Stimulated activated CD8-positive, alpha-beta memory T cell treated with anti-CD3 and anti-CD28 coated beads, Interleukin-4, amount 100 ng/mL, for 48 hours (primary cell): ENCODE results near the gene RHBG.
A peak's percentile ranks its signal among the peaks of the same experiment; 100 is the strongest.
"Not testable (repeated sequence)": the region's sequence is repeated elsewhere in the genome, so short reads cannot be mapped to it uniquely, and the experiment has no call there.

Experiments
- DNase-seq: peaks from one replicate; pipeline ENCODE4 v3.0.0-alpha.2; 2020

Gene RHBG, protein sequence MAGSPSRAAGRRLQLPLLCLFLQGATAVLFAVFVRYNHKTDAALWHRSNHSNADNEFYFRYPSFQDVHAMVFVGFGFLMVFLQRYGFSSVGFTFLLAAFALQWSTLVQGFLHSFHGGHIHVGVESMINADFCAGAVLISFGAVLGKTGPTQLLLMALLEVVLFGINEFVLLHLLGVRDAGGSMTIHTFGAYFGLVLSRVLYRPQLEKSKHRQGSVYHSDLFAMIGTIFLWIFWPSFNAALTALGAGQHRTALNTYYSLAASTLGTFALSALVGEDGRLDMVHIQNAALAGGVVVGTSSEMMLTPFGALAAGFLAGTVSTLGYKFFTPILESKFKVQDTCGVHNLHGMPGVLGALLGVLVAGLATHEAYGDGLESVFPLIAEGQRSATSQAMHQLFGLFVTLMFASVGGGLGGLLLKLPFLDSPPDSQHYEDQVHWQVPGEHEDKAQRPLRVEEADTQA

GRCh38 chr1:156368889-156369684 is at the start of gene RHBG:
Gene RHBG (plus strand): TSS chr1:156369211. CDS start chr1:156369250, 39 bp downstream.
- no peak for DNase-seq

GRCh38 chr1:156319664-156320063 is 49.3 kb upstream of the RHBG start:
- DNase-seq: no peak

DNA sequence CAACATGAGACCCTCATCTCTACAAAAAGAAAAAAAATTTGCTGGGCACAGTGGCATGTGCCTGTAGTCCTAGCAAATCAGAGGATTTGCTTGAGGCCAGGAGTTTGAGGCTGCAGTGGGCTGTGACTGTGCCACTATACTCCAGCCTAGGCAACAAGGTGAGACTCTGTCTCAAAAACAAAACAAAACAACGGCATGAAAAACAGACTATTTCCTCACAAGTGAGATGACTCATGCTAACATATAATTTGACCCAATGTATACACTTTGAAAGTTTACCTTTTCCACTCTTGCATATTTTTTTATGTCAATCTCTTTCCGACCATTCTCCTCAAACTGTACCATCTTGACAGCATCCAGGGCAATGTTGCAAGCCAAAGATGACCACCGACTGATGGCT is 48.5 kb upstream of the RHBG start:
- no peak for DNase-seq

GRCh38 chr1:156323179-156323578 is 45.8 kb upstream of the RHBG start:
- not testable (repeated sequence) for DNase-seq

GRCh38 chr1:156336242-156336641 is 32.8 kb upstream of the RHBG start:
- DNase-seq: no peak

DNA sequence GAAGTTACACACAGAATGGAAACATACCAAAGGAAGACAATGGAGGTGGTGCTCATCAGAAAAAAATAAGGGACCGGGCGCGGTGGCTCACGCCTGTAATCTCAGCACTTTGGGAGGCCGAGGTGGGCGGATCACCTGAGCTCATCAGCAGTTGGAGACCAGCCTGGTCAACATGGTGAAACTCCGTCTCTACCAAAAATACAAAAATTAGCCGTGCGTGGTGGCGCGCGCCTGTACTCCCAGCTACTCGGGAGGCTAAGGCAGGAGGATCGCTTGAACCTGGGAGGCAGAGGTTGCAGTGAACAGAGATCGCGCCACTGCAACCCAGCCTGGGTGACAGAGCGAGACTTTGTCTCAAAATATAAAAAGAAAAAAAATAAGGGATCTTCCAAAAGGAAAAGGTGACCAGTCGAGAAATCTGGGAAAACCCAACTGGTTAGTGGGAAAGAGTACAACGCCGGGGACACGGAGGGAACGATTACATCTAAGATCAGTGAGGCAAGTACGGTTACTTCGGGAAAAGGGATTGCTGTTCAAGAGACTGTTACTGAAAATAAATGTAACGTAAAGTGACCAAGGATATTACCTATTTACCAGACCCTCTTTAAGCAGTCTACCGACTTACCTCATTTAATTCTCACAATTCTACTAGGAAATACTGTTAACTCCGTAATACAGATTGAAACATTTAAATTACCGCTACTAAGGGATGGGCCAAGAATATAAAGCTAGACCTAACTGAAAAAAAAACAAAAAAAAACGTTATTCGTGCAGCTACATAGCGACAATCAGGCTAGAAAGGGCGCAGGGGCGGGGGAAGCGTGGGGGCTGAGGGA is 31.7 kb upstream of the RHBG start:
- peak; percentile 39 for DNase-seq

DNA sequence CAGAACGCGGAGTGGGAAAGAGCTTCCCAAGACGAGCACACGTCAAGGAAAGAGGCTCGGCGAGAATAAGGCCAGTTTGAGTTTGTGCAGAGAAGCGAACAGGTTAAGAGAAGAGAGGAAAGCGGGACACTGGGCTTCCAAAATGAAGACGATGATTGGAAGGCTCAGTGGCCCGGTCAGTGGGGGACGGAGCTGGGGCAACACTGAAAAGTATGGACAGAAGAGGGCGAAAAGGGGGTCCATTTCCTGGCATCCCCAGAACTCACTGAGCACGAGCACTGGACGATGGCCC is 31.2 kb upstream of the RHBG start:
- DNase-seq: no peak

GRCh38 chr1:156338180-156338976 is 30.6 kb upstream of the RHBG start, which contains the start of the genes CCT3 and TSACC:
Gene CCT3 (minus strand): TSS chr1:156338292. CDS start chr1:156338184, 108 bp downstream.
Gene TSACC (plus strand): TSS chr1:156338526. CDS start chr1:156339758, 1,232 bp downstream.
- DNase-seq: peak; percentile 100

DNA sequence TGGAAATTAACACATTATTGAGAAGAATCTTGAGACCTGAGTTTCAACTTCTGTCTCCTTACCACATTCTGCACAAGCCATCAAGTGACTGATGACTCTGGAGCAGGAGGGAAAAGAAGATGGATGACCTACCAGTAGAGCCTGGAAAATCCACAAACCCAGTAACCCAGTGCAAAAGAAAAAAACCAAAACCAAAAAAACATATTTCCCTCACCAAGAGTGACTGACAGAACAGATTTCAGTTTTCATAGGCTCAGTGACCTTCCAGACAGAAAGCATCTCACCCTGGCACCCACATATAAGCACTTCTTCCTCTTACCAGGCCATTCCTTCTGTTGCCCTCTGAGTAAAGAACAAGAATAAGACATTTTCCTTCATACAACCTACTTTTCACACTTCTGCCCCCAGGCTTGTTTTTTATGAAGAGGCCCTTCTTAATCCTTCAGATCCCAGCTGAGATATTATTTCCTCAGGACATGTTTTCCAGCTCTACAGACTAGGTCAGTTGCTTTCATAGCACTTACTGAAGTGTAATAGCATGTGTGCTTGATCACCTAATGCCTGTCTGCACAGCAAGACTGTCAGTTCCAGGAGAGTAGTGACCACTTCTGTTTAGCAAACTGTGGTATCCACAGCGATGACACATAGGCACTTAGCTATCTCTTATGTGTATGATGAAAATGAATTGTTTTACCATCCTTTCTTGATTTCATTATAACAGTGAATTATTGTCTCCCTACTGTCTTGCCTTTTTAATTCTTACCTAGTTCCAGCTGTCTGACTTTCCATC is 26.6 kb upstream of the RHBG start:
- no peak for DNase-seq

DNA sequence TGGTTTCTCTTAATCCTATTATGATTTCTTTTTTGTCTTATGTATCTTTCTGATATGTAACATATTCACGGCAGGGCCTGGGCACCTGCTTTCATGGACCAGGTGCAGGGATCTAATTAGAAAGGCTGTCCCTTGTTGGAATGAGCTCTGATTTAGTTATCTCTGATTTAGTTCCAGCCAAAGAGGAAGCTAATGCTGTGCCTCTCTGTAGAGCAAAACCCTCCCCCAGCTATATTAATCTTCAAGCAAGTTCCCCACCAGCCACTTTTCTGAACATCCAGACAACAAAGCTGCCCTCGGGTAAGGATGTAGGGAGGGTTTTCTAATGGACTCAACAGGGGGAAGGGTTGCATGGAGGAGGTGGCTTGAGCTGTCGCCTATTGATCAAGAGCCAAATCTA is 24.6 kb upstream of the RHBG start:
- DNase-seq: no peak

- not testable (repeated sequence) for DNase-seq
Observed at GRCh38 chr1:156346035-156346434, 23.0 kb upstream of the RHBG start.

- no peak for DNase-seq
Observed at GRCh38 chr1:156346636-156347035, 22.4 kb upstream of the RHBG start.

DNA sequence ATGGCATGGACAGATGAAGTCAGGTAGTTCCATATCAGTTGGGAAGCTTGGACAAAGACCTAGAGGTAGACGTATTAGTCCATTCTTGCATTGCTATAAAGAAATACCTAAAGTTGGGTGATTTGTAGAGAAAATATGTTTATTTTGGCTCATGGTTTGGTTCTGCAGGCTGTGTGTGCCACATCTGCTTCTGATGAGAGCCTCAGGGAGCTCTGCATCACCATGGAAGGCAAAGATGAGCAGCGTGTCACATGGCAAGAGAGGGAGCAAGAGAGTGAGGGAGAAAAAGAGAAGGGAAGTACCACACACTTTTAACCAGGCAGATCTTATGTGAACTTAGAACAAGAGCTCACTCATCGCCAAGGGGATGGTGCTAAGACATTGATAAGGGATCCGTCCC is 21.7 kb upstream of the RHBG start:
- DNase-seq: no peak

- not testable (repeated sequence) for DNase-seq
Observed at GRCh38 chr1:156352481-156352880, 16.5 kb upstream of the RHBG start.

DNA sequence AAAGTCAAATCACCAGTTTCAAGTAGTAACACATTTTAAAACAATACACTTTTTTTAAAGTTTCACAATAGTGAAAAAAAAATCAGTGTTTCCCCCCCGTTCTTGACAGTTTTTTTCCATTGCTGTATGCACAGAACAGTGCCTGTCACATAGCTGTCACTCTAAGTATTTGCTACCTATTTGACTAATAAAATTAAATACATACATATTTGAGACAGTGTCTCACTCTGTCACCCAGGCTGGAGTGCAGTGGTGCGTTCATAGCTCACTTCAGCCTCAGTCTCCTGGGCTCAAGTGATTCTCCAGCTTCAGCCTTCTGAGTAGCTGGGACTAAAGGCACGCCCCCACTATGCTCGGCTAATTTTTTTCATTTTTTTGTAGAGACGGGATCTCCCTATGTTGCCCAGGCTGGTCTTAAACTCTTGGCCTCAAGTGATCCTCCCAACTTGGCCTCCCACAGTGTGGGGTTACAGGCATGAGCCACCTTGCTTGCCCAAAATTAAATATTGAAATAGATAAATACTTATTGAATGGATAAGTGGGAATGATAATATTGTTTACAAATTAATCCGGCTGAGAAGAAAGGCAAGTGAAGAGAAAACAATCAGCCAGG is 12.6 kb upstream of the RHBG start:
- no peak for DNase-seq

DNA sequence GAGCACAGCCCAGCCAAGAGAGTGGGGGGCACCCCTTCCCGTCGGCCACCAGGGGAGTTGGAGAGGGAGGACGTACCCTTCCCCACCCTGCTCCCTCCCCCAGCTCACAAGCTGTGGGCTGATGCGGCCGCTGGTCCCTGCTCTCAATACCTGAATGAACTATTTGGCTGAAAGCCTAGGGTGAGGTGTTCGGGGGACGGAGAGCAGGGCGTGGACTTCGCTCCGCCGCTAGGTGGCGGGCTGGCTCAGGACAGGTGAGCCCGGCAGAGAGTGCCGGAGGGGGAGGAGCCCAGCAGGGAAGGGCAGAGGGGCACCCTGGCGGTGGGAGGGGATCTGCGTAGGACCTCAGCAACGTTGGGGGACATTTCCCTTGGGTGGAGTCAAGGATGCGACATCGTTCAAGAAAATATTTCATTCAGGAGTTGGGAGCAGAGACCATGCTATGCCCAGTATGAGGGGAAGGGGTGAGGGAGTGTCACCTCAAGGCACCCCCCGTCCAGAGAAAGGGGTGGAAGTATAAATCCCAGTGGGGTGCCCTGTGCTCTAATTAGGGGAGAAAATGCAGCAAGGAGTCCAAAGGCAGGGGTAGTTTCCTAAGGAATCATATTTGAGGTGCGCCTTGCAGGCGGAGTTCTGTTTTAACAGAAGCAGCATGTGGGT is 12.0 kb upstream of the RHBG start:
- DNase-seq: peak; percentile 77

- no peak for DNase-seq
Observed at GRCh38 chr1:156357977-156358376, 11.0 kb upstream of the RHBG start.

GRCh38 chr1:156358641-156359040 is 10.4 kb upstream of the RHBG start:
- no peak for DNase-seq

GRCh38 chr1:156359249-156359648 is 9.8 kb upstream of the RHBG start:
- DNase-seq: no peak

DNA sequence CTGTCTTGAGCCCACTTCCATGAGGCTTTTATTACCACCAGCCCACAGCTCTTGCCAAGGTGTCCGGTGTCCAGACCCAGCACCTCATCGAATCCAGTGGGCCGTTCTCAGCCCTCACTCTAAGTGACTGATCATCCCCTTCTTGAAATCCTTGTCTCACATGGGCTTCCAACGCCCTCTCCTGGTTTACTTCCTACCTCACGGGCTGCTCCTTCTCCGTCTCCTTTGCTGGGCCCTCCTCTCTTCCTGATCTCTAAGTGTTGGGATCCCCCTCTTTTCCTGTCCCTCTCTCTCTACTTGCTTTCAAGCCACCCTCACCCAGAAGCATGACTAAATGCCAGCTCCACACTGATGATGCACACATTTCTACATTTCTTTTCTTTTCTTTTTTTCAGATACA is 9.0 kb upstream of the RHBG start:
- no peak for DNase-seq
